Trophoblast cell (in vitro differentiated cells and primary cell): ENCODE results near the gene SERPINH1.

ENCODE experiments used
- DNase-seq, 2 donors: peaks; one replicate each; pipeline ENCODE4 v3.0.0-alpha.2; 2016
- H2AFZ ChIP-seq: 2 replicates; pipeline ENCODE4 v1.6.1; 2013; ENCODE audit warnings: low read length, moderate library complexity, mild to moderate bottlenecking; ENCODE audit not compliant: insufficient read depth, poor library complexity
- H2AK5ac ChIP-seq: 2 replicates; pipeline ENCODE4 v1.6.1; 2013; ENCODE audit warnings: mild to moderate bottlenecking, low read length
- H2BK120ac ChIP-seq: 2 replicates; pipeline ENCODE4 v1.6.1; 2013; ENCODE audit warnings: low read length, mild to moderate bottlenecking, moderate library complexity; ENCODE audit not compliant: insufficient read depth, poor library complexity
- H2BK12ac ChIP-seq: 2 replicates; pipeline ENCODE4 v1.6.1; 2013; ENCODE audit warnings: mild to moderate bottlenecking, low read length, moderate library complexity
- H2BK5ac ChIP-seq: 2 replicates; pipeline ENCODE4 v1.6.1; 2013; ENCODE audit warnings: low read length, low read depth, moderate library complexity, mild to moderate bottlenecking; ENCODE audit not compliant: poor library complexity
- H3K14ac ChIP-seq: 2 replicates; pipeline ENCODE4 v1.6.1; 2013; ENCODE audit warnings: mild to moderate bottlenecking, low read length
- H3K18ac ChIP-seq: 2 replicates; pipeline ENCODE4 v1.6.1; 2013; ENCODE audit warnings: mild to moderate bottlenecking, low read length
- H3K23ac ChIP-seq: 2 replicates; pipeline ENCODE4 v1.6.1; 2013; ENCODE audit warnings: low read length
- H3K27ac ChIP-seq: 2 replicates; pipeline ENCODE4 v1.5.1; 2013; ENCODE audit warnings: low read depth, mild to moderate bottlenecking, inconsistent platforms, low read length, moderate library complexity
- H3K27me3 ChIP-seq: 2 replicates; pipeline ENCODE4 v1.6.1; 2013; ENCODE audit warnings: inconsistent platforms, mild to moderate bottlenecking, low read length, moderate library complexity; ENCODE audit not compliant: insufficient read depth
- H3K36me3 ChIP-seq, 2 experiments: 1 replicate in 1 of 2; 2 replicates in 1 of 2; pipeline ENCODE4 v1.6.1; 2013; ENCODE audit warnings: low read length in 2 of 2, mild to moderate bottlenecking in 2 of 2, moderate library complexity in 1 of 2; ENCODE audit not compliant: insufficient read depth in 2 of 2, control insufficient read depth in 1 of 2
- H3K4ac ChIP-seq: 2 replicates; pipeline ENCODE4 v1.6.1; 2013; ENCODE audit warnings: low read depth, mild to moderate bottlenecking, low read length, moderate library complexity
- H3K4me1 ChIP-seq, 2 experiments: 1 replicate in 1 of 2; 2 replicates in 1 of 2; pipeline ENCODE4 v1.6.1; 2013; ENCODE audit warnings: low read length in 2 of 2, mild to moderate bottlenecking in 2 of 2, moderate library complexity in 1 of 2; ENCODE audit not compliant: insufficient read depth in 2 of 2, control insufficient read depth in 1 of 2
- H3K4me2 ChIP-seq: 2 replicates; pipeline ENCODE4 v1.6.1; 2013; ENCODE audit warnings: inconsistent platforms, mild to moderate bottlenecking, low read length, moderate library complexity
- H3K4me3 ChIP-seq: 2 replicates; pipeline ENCODE4 v1.5.1; 2013; ENCODE audit warnings: mild to moderate bottlenecking, low read depth, low read length, inconsistent platforms
- H3K79me1 ChIP-seq: one replicate; pipeline ENCODE4 v1.6.1; 2013; ENCODE audit warnings: low read length
- H3K79me2 ChIP-seq: 2 replicates; pipeline ENCODE4 v1.6.1; 2013; ENCODE audit warnings: low read length, mild to moderate bottlenecking; ENCODE audit not compliant: control insufficient read depth, insufficient read depth, poor library complexity
- H3K9ac ChIP-seq: 2 replicates; pipeline ENCODE4 v1.6.1; 2013; ENCODE audit warnings: mild to moderate bottlenecking, low read length
- H3K9me3 ChIP-seq: 2 replicates; pipeline ENCODE4 v1.6.1; 2013; ENCODE audit warnings: low read depth, mild to moderate bottlenecking, control low read depth, inconsistent platforms, low read length; ENCODE audit not compliant: insufficient read depth
- H4K12ac ChIP-seq: 2 replicates; pipeline ENCODE4 v1.6.1; 2013; ENCODE audit warnings: low read depth, mild to moderate bottlenecking, low read length, moderate library complexity
- H4K8ac ChIP-seq: 2 replicates; pipeline ENCODE4 v1.6.1; 2013; ENCODE audit warnings: low read depth, mild to moderate bottlenecking, low read length, moderate library complexity
- H4K91ac ChIP-seq: one replicate; pipeline ENCODE4 v1.6.1; 2013; ENCODE audit warnings: low read depth, mild to moderate bottlenecking, low read length, moderate library complexity
- WGBS: extraction: QIAGEN DNeasy Blood & Tissue Kit; methylation state at CpG from one replicate; pipeline ENCODE4 v1.1.7; 2013; ENCODE audit warnings: missing lambda C conversion rate; ENCODE audit not compliant: insufficient read length, insufficient coverage; ENCODE audit errors: extremely low coverage; 5-methylcytosine and 5-hydroxymethylcytosine counted together

SERPINH1 gene

GRCh38 chr11:75543806-75544205, 18.2 kb upstream of the SERPINH1 start:
- no CpG with 5 or more reads among the region's 6 CpGs for WGBS

GRCh38 chr11:75547177-75547576, 14.9 kb upstream of the SERPINH1 start:
- Histone ChIP-seq H3K18ac (no peak overlapping the region), H3K4me3 (no peak overlapping the region), H3K4ac (no peak overlapping the region), H3K27me3 (no peaks in the 10 kb centered on the region), H3K4me2 (no peak overlapping the region), H2AK5ac (no peak overlapping the region), H3K36me3 (no peaks in the 10 kb centered on the region), H2BK12ac (no peak overlapping the region), H4K91ac (no peak overlapping the region), H2BK120ac (no peak overlapping the region), H3K9me3 (no peaks in the 10 kb centered on the region), H3K79me2 (no peaks in the 10 kb centered on the region), H3K79me1 (peaks cover 5% of the 10 kb centered on the region), H2BK5ac (no peak overlapping the region), H3K9ac (no peak overlapping the region), H3K14ac (no peak overlapping the region), H3K23ac (no peak overlapping the region), H3K27ac (no peak overlapping the region), H3K4me1 (peaks cover 0 to 6% of the 10 kb centered on the region in 2 experiments), H4K12ac (no peak overlapping the region), H2AFZ (no peak overlapping the region), H4K8ac (no peak overlapping the region)
- WGBS = no CpG with 5 or more reads among the region's 1 CpG
- no peak for DNase-seq

More at GRCh38 chr11:75543806-75544205, 18.2 kb upstream of the SERPINH1 start:
- Histone ChIP-seq H3K9me3 (no peaks in the 10 kb centered on the region), H3K4ac (no peak overlapping the region), H3K79me1 (peaks cover 5% of the 10 kb centered on the region), H3K4me1 (peaks cover 0 to 6% of the 10 kb centered on the region in 2 experiments), H2AFZ (no peak overlapping the region), H4K12ac (no peak overlapping the region), H4K8ac (no peak overlapping the region), H2AK5ac (no peak overlapping the region), H4K91ac (no peak overlapping the region), H3K14ac (no peak overlapping the region), H3K27ac (no peak overlapping the region), H3K79me2 (no peaks in the 10 kb centered on the region), H3K4me2 (no peak overlapping the region), H3K9ac (no peak overlapping the region), H3K18ac (no peak overlapping the region), H2BK120ac (no peak overlapping the region), H3K27me3 (no peaks in the 10 kb centered on the region), H2BK5ac (no peak overlapping the region), H3K36me3 (no peaks in the 10 kb centered on the region), H3K4me3 (no peak overlapping the region), H3K23ac (no peak overlapping the region), H2BK12ac (no peak overlapping the region)
- DNase-seq = no peak

GRCh38 chr11:75547617-75548058, 14.4 kb upstream of the SERPINH1 start:
- DNase-seq = peak; percentile 67 to 82
- no peak overlapping the region for H3K23ac ChIP-seq
- H3K4ac ChIP-seq = peak overlapping the region; percentile 32
- no peaks in the 10 kb centered on the region for H3K27me3 ChIP-seq
- peak overlapping the region; percentile 70 for H2BK120ac ChIP-seq
- peaks cover 5% of the 10 kb centered on the region for H3K79me1 ChIP-seq
- peak overlapping the region; percentile 75 for H4K8ac ChIP-seq
- H3K4me2 ChIP-seq = no peak overlapping the region
- H3K9me3 ChIP-seq = no peaks in the 10 kb centered on the region
- peaks cover 0 to 6% of the 10 kb centered on the region in 2 experiments for H3K4me1 ChIP-seq
- H3K9ac ChIP-seq = no peak overlapping the region
- H2AFZ ChIP-seq = peak overlapping the region; percentile 61
- no peak overlapping the region for H4K91ac ChIP-seq
- H3K36me3 ChIP-seq = no peaks in the 10 kb centered on the region
- peak overlapping the region; percentile 54 for H4K12ac ChIP-seq
- H2AK5ac ChIP-seq = peak overlapping the region; percentile 12
- no peak overlapping the region for H2BK12ac ChIP-seq
- no peak overlapping the region for H3K4me3 ChIP-seq
- H3K27ac ChIP-seq = no peak overlapping the region
- H3K14ac ChIP-seq = no peak overlapping the region
- WGBS = no CpG with 5 or more reads among the region's 7 CpGs
- no peak overlapping the region for H2BK5ac ChIP-seq
- H3K18ac ChIP-seq = peak overlapping the region; percentile 37
- no peaks in the 10 kb centered on the region for H3K79me2 ChIP-seq

- H3K79me1 ChIP-seq = peaks cover 5% of the 10 kb centered on the region
- H2AK5ac ChIP-seq = peak overlapping the region; percentile 17
- H3K14ac ChIP-seq = no peak overlapping the region
- no peak overlapping the region for H3K4me2 ChIP-seq
- H3K9me3 ChIP-seq = peaks cover 2% of the 10 kb centered on the region
- H4K8ac ChIP-seq = peak overlapping the region; percentile 75
- no peak overlapping the region for H2BK5ac ChIP-seq
- H3K4ac ChIP-seq = no peak overlapping the region
- H4K91ac ChIP-seq = no peak overlapping the region
- WGBS = no CpG with 5 or more reads among the region's 8 CpGs
- no peak overlapping the region for H3K27ac ChIP-seq
- no peak overlapping the region for H2BK12ac ChIP-seq
- no peak overlapping the region for H4K12ac ChIP-seq
- H3K9ac ChIP-seq = no peak overlapping the region
- no peak overlapping the region for H3K18ac ChIP-seq
- peaks cover 0 to 6% of the 10 kb centered on the region in 2 experiments for H3K4me1 ChIP-seq
- H3K4me3 ChIP-seq = no peak overlapping the region
- H3K23ac ChIP-seq = no peak overlapping the region
- no peaks in the 10 kb centered on the region for H3K79me2 ChIP-seq
- H2AFZ ChIP-seq = no peak overlapping the region
- no peaks in the 10 kb centered on the region for H3K36me3 ChIP-seq
- H2BK120ac ChIP-seq = no peak overlapping the region
- no peaks in the 10 kb centered on the region for H3K27me3 ChIP-seq
- DNase-seq = no peak
Measured at GRCh38 chr11:75548595-75549272, 13.3 kb upstream of the SERPINH1 start.
